GM12878 (cell line): ENCODE measurements around the gene VEGFB. TPM values are rescaled to one million over a fixed set of nuclear protein-coding genes. Genes with fewer than 3 reads are reported as not detected.

Source experiments
- ATAC-seq: fragments of 200-7000 bp; cut with Tn5 transposase; 3 replicates; pipeline ENCODE4 v1.9.1; 2020; ENCODE audit warnings: mild to moderate bottlenecking, moderate library complexity
- BruUV-seq: library from RNA; stranded (reverse); fragments of 400-500 nt; replicated peaks from 2 replicates; lab custom pipeline; 2021; lab: Mats Ljungman, UMichigan
- CTCF ChIA-PET: fragments of 300-600 bp; sonication (Branson Sonifier 250); formaldehyde crosslinking; extraction: SDS; loops from one replicate; lab custom pipeline; 2021; ENCODE audit warnings: inconsistent platforms; lab: Yijun Ruan, JAX
- POLR2A ChIA-PET: fragments of 350-600 bp; formaldehyde crosslinking; extraction: SDS; loops from one replicate; lab custom pipeline; 2021; ENCODE audit warnings: inconsistent platforms; lab: Charles Lee
- RAD21 ChIA-PET: fragments of 300-600 bp; sonication (Branson Sonifier 250); formaldehyde crosslinking; loops from one replicate; lab custom pipeline; 2023; ENCODE audit warnings: antibody characterized with exemption; ENCODE audit not compliant: unreplicated experiment; lab: Charles Lee
- SMC1A ChIA-PET: fragments of 300-600 bp; sonication (Branson Sonifier 250); formaldehyde crosslinking; loops from one replicate; lab custom pipeline; 2023; ENCODE audit not compliant: unreplicated experiment, uncharacterized antibody; lab: Charles Lee
- DNase-seq: peaks from one replicate; pipeline ENCODE4 v3.0.0-alpha.2; 2011; ENCODE audit warnings: low read depth, low spot score
- FAIRE-seq: peaks from 3 replicates; lab custom pipeline; 2011; peaks lifted over from hg19 to GRCh38; lab: Jason Lieb, UNC
- H2AFZ ChIP-seq: 2 replicates; pipeline ENCODE4 v1.6.0; 2011; ENCODE audit warnings: low read depth, low read length, control low read depth; ENCODE audit not compliant: control insufficient read depth
- H3K27ac ChIP-seq: 2 replicates; pipeline ENCODE4 v1.5.1; 2011; ENCODE audit warnings: control low read depth; ENCODE audit not compliant: control insufficient read depth, insufficient read depth
- H3K27me3 ChIP-seq, 2 experiments: replicated peaks in 1 of 2; 2 replicates each; pipeline versions ENCODE4 v1.6.0 to v1.6.1; 2011; ENCODE audit warnings: low read length in 1 of 2; ENCODE audit not compliant: control insufficient read depth in 2 of 2, insufficient read depth in 2 of 2
- H3K36me3 ChIP-seq, 2 experiments: 2 replicates each; pipeline ENCODE4 v1.5.1; 2011; ENCODE audit warnings: low read length in 1 of 2; ENCODE audit not compliant: control insufficient read depth in 2 of 2, insufficient read depth in 2 of 2
- H3K4me1 ChIP-seq: 2 replicates; pipeline ENCODE4 v1.6.1; 2011; ENCODE audit warnings: mild to moderate bottlenecking, low read length, moderate library complexity, mixed read lengths; ENCODE audit not compliant: control insufficient read depth, insufficient read depth
- H3K4me2 ChIP-seq: 2 replicates; pipeline ENCODE4 v1.6.0; 2011; ENCODE audit warnings: control low read depth; ENCODE audit not compliant: control insufficient read depth, insufficient read depth
- H3K4me3 ChIP-seq: fragments of 200-600 bp; sonication (generic); 2 replicates; pipeline ENCODE4 v1.5.1; 2016
- H3K79me2 ChIP-seq: 2 replicates; pipeline ENCODE4 v1.6.0; 2011; ENCODE audit warnings: low read length; ENCODE audit not compliant: control insufficient read depth, insufficient read depth
- H3K9ac ChIP-seq: 2 replicates; pipeline ENCODE4 v1.8.0; 2011; ENCODE audit warnings: low read length, control low read depth, mixed read lengths; ENCODE audit not compliant: control insufficient read depth, insufficient read depth
- H3K9me3 ChIP-seq: replicated peaks from 3 replicates; pipeline ENCODE4 v1.5.1; 2011; ENCODE audit warnings: mild to moderate bottlenecking, low read length; ENCODE audit not compliant: control insufficient read depth, insufficient read depth
- H4K20me1 ChIP-seq: 2 replicates; pipeline ENCODE4 v1.6.0; 2011; ENCODE audit not compliant: control insufficient read depth, insufficient read depth
- ASH2L ChIP-seq: fragments of 300-600, 200-600 bp; sonication (generic); IDR thresholded peaks from 2 replicates; pipeline ENCODE4 v1.6.1; 2017; ENCODE audit warnings: low read depth, mild to moderate bottlenecking, borderline replicate concordance
- BCL3 ChIP-seq: IDR thresholded peaks from 2 replicates; pipeline ENCODE4 v1.6.1; 2011; ENCODE audit warnings: borderline replicate concordance, low read depth, mild to moderate bottlenecking, moderate library complexity, low read length; ENCODE audit not compliant: insufficient read depth, poor library complexity, severe bottlenecking
- BHLHE40 ChIP-seq, 2 experiments: fragments of 450-650 bp in 1 of 2; IDR thresholded peaks; 2 replicates each; pipeline ENCODE4 v1.6.1; 2011 to 2017; ENCODE audit warnings: low read depth in 2 of 2, borderline replicate concordance in 1 of 2, improper control_type of control experiment in 1 of 2, low read length in 1 of 2, mild to moderate bottlenecking in 1 of 2
- BMI1 ChIP-seq: fragments of 450-650 bp; IDR thresholded peaks from 2 replicates; pipeline ENCODE4 v1.6.1; 2016; ENCODE audit warnings: mild to moderate bottlenecking, moderate library complexity, borderline replicate concordance
- BRCA1 ChIP-seq: IDR thresholded peaks from 2 replicates; pipeline ENCODE4 v1.6.1; 2011; ENCODE audit warnings: low read depth, low read length, improper control_type of control experiment
- CTCF ChIP-seq, 3 experiments: IDR thresholded peaks in 2 of 3; conservative IDR thresholded peaks in 1 of 3; 2 replicates each; pipeline ENCODE4 v1.5.1; 2011; ENCODE audit warnings: low read depth in 3 of 3, low read length in 3 of 3, mild to moderate bottlenecking in 3 of 3, control low read depth in 2 of 3, moderate library complexity in 2 of 3, inconsistent platforms in 1 of 3, mixed read lengths in 1 of 3; ENCODE audit not compliant: control insufficient read depth in 2 of 3, insufficient read depth in 1 of 3; ENCODE audit errors: extremely low read depth in 1 of 3
- ELK1 ChIP-seq: IDR thresholded peaks from 2 replicates; pipeline ENCODE4 v1.6.1; 2012; ENCODE audit warnings: low read depth, low read length, improper control_type of control experiment
- FOXM1 ChIP-seq: IDR thresholded peaks from 2 replicates; pipeline ENCODE4 v1.6.1; 2012; ENCODE audit warnings: low read depth, mild to moderate bottlenecking, inconsistent platforms, low read length, moderate library complexity
- KAT2A ChIP-seq: conservative IDR thresholded peaks from 2 replicates; pipeline ENCODE4 v1.6.1; 2011; ENCODE audit warnings: low read depth, low read length; ENCODE audit not compliant: control insufficient read depth
- MEF2A ChIP-seq: IDR thresholded peaks from 2 replicates; pipeline ENCODE4 v1.6.1; 2011; ENCODE audit warnings: low read depth, mild to moderate bottlenecking, low read length, moderate library complexity; ENCODE audit not compliant: insufficient read depth
- MEF2B ChIP-seq: fragments of 450-650 bp; IDR thresholded peaks from 2 replicates; pipeline ENCODE4 v1.6.1; 2018; ENCODE audit warnings: mild to moderate bottlenecking, moderate library complexity; ENCODE audit not compliant: partially characterized antibody, poor library complexity, severe bottlenecking
- PAX5 ChIP-seq: IDR thresholded peaks from 2 replicates; pipeline ENCODE4 v1.6.1; 2011; ENCODE audit warnings: low read depth, low read length, borderline replicate concordance
- RFX5 ChIP-seq: IDR thresholded peaks from 2 replicates; pipeline ENCODE4 v1.6.1; 2011; ENCODE audit warnings: low read depth, low read length, improper control_type of control experiment
- SIX5 ChIP-seq: IDR thresholded peaks from 2 replicates; pipeline ENCODE4 v1.6.1; 2011; ENCODE audit warnings: mild to moderate bottlenecking, low read depth, low read length, moderate library complexity; ENCODE audit not compliant: severe bottlenecking
- SUPT20H ChIP-seq: IDR thresholded peaks from 2 replicates; pipeline ENCODE4 v1.6.1; 2011; ENCODE audit warnings: low read depth, mild to moderate bottlenecking, low read length, moderate library complexity, borderline replicate concordance; ENCODE audit not compliant: control insufficient read depth
- TBL1XR1 ChIP-seq: IDR thresholded peaks from 2 replicates; pipeline ENCODE4 v1.6.1; 2012; ENCODE audit warnings: low read depth, low read length, improper control_type of control experiment
- WGBS: methylation state at CpG from one replicate; pipeline ENCODE4 v1.1.6; 2016; ENCODE audit warnings: low lambda C conversion rate; ENCODE audit not compliant: insufficient replicate concordance, insufficient coverage; ENCODE audit errors: missing lambda C conversion rate; 5-methylcytosine and 5-hydroxymethylcytosine counted together
- in situ Hi-C: fragments of 300-500 bp; cut with MboI; formaldehyde crosslinking; loops from 9 replicates; pipeline ENCODE4 v1.14.3; 2018; ENCODE audit warnings: mixed read lengths
- intact Hi-C: fragments of 100-400 bp; cut with micrococcal nuclease; formaldehyde crosslinking; loops from one replicate; pipeline ENCODE4 v1.14.2; 2022; ENCODE audit not compliant: unreplicated experiment
- polyA plus RNA-seq, 11 experiments: library from polyadenylated mRNA; depleted of rRNA in 4 of 11; unstranded in 6 of 11; stranded (reverse) in 5 of 11; fragments of >200 nt; fragmentation: Nextera tagmentation in 4 of 11; fragmentation: Illumina TruSeq in 1 of 11; extraction: Ambion mirVana in 4 of 11; extraction: Trizol in 1 of 11; gene quantifications; 1 replicate in 1 of 11; 2 replicates in 10 of 11; pipeline versions ENCODE4 v1.2.1 to v1.2.3, GENCODE V29; 2011 to 2016; ENCODE audit warnings: inconsistent platforms in 2 of 11, missing spikeins in 2 of 11, low read depth in 1 of 11
- total RNA-seq, 4 experiments: library from RNA; depleted of rRNA in 3 of 4; stranded (reverse); fragments of >200 nt in 3 of 4; fragmentation: Illumina TruSeq in 1 of 4; extraction: Trizol in 1 of 4; gene quantifications; 2 replicates each; pipeline versions ENCODE4 v1.2.1 to v1.2.3, GENCODE V29; 2013 to 2021

Gene VEGFB
- total and polyA plus RNA-seq, 10 of the 15 experiments (the other 5 are each of a cell fraction or from before 2014, with no cell fraction given): 7.0 to 75.8 (median 20.3) TPM

GRCh38 chr11:64275031-64275800 lies 40.8 kb downstream of the VEGFB start (continued):
- TF ChIP-seq PAX5: no peak
- no peak for TF ChIP-seq SIX5
- TF ChIP-seq RFX5: no peak
- no peak for TF ChIP-seq CTCF (IDR thresholded peaks at IDR 0.05 in 2 of 3, conservative IDR thresholded peaks at IDR 0.05 in 1 of 3; ENCODE audit: control insufficient read depth in 2 of 3, extremely low read depth in 1 of 3, insufficient read depth in 1 of 3, low read depth in 3 of 3, low read length in 3 of 3)

GRCh38 chr11:64275841-64276240 lies 41.5 kb downstream of the VEGFB start:
- CTCF ChIA-PET: interaction anchor here (2.0 to 3.5 kb wide), 2 partner anchors 25 to 29 kb away, joined by 8 to 10 read pairs; no protein-coding TSS in a partner anchor
- FAIRE-seq: no peak
- no TSS peak for BruUV-seq
- Histone ChIP-seq H3K4me2 (no peak overlapping the region), H4K20me1 (no peaks in the 10 kb centered on the region; the same call in 1 of the 2 replicates), H3K9me3 (no peaks in the 10 kb centered on the region), H3K79me2 (peaks cover 10% of the 10 kb centered on the region), H3K4me1 (0 out of 2 replicates have a peak, but pooled peaks cover 2% of the 10 kb centered on the region), H3K27me3 (no peaks in the 10 kb centered on the region), H3K4me3 (no peak overlapping the region), H3K36me3 (peaks cover 0 to 3% of the 10 kb centered on the region in 2 experiments; a peak in 1 of 4 replicates), H2AFZ (no peak overlapping the region), H3K9ac (no peak overlapping the region), H3K27ac (no peak overlapping the region)
- TF ChIP-seq SUPT20H: no peak
- TF ChIP-seq MEF2A: no peak
- no peak for TF ChIP-seq KAT2A
- TF ChIP-seq BRCA1: no peak
- TF ChIP-seq MEF2B: no peak
- no peak for TF ChIP-seq TBL1XR1
- no peak for TF ChIP-seq FOXM1
- no peak for TF ChIP-seq BMI1
- no peak for TF ChIP-seq ASH2L
- TF ChIP-seq ELK1: no peak
- TF ChIP-seq BHLHE40 (IDR thresholded peaks at IDR 0.05; ENCODE audit: borderline replicate concordance in 1 of 2, low read depth in 2 of 2, low read length in 1 of 2): no peak
- TF ChIP-seq BCL3: no peak
- SMC1A ChIA-PET: interaction anchor here (1.3 kb wide), 1 partner anchor 42 kb away, joined by 3 read pairs; the partner anchor contains the start of genes PRDX5 and TRMT112
- intact Hi-C loops: no loop called here
- WGBS: 87% methylated on average over 2 of the region's 2 CpGs
- in situ Hi-C loops: no loop called here
- RAD21 ChIA-PET: no interaction called here
- no peak for ATAC-seq
- no peak for DNase-seq
- POLR2A ChIA-PET: interaction anchor here (0.8 kb wide), 1 partner anchor 35 kb away, joined by 3 read pairs; the partner anchor contains the start of gene FKBP2
